ENCODE measurements around the gene TMEM72. TPM values are rescaled to one million over a fixed set of nuclear protein-coding genes. Genes with fewer than 3 reads are reported as not detected.

Gene TMEM72
- total RNA-seq, 1 experiment from 2014 or later: not detected

- Histone ChIP-seq H3K4me3 (replicated peaks in 1 of 2; ENCODE audit: low read depth in 1 of 2, low read length in 2 of 2) (no peak overlapping the region), H3K4me2 (ENCODE audit: low read length) (no peak overlapping the region), H3K9ac (ENCODE audit: low read length) (no peak overlapping the region), H3K4me1 (ENCODE audit: control insufficient read depth in 1 of 2, insufficient read depth in 2 of 2, low read length in 2 of 2) (no peaks in the 10 kb centered on the region), H3K27ac (ENCODE audit: low read depth, low read length) (no peak overlapping the region), H3K9me2 (ENCODE audit: insufficient read depth) (no peaks in the 10 kb centered on the region), H2AFZ (ENCODE audit: low read depth, low read length, poor library complexity, severe bottlenecking) (no peak overlapping the region), H3K27me3 (ENCODE audit: insufficient read depth, low read length) (peaks cover 13% of the 10 kb centered on the region; the same call in 1 of the 2 replicates), H3K36me3 (ENCODE audit: control insufficient read depth in 1 of 2, insufficient read depth in 2 of 2, low read length in 2 of 2) (no peaks in the 10 kb centered on the region), H4K20me1 (ENCODE audit: insufficient read depth) (no peaks in the 10 kb centered on the region), H3K9me3 (ENCODE audit: control insufficient read depth in 1 of 2, insufficient read depth in 1 of 2, low read depth in 1 of 2, low read length in 2 of 2) (no peaks in the 10 kb centered on the region), H3K79me2 (ENCODE audit: insufficient read depth, low read length) (no peaks in the 10 kb centered on the region)
- BruUV-seq (replicated peaks): no TSS peak
- intact Hi-C loops (cut with micrococcal nuclease): no loop called here
- no peak for ATAC-seq
- ChIA-PET POLR2A (no interaction called here), RAD21 (ENCODE audit: low non-redundant PET in 1 of 2, low total read pairs in 2 of 2, uncharacterized antibody in 2 of 2, unreplicated experiment in 2 of 2) (no interaction called here), CTCF (no interaction called here)
- TF ChIP-seq ZNF274 (IDR thresholded peaks at IDR 0.05; ENCODE audit: low read depth, low read length) (no peak), YY1 (IDR thresholded peaks at IDR 0.05; ENCODE audit: extremely low read depth, insufficient replicate concordance, low read depth, low read length) (no peak), EZH2phosphoT487 (IDR thresholded peaks at IDR 0.05; ENCODE audit: borderline replicate concordance) (no peak), EGR1 (IDR thresholded peaks at IDR 0.05; ENCODE audit: low read depth) (no peak)
- DNase-seq (ENCODE audit: low read depth, low spot score): no peak
Observed at GRCh38 chr10:44883593-44884331, 27.4 kb upstream of the TMEM72 start.

- no peaks in the 10 kb centered on the region for H3K36me3 ChIP-seq (ENCODE audit: control insufficient read depth in 1 of 2, insufficient read depth in 2 of 2, low read length in 2 of 2)
- H3K27ac ChIP-seq (ENCODE audit: low read depth, low read length): no peak overlapping the region
- RAD21 ChIA-PET (ENCODE audit: low non-redundant PET in 1 of 2, low total read pairs in 2 of 2, uncharacterized antibody in 2 of 2, unreplicated experiment in 2 of 2): no interaction called here
- no peak overlapping the region for H3K4me2 ChIP-seq (ENCODE audit: low read length)
- CTCF ChIA-PET: no interaction called here
- no peaks in the 10 kb centered on the region for H3K4me1 ChIP-seq (ENCODE audit: control insufficient read depth in 1 of 2, insufficient read depth in 2 of 2, low read length in 2 of 2)
- no peaks in the 10 kb centered on the region for H3K9me2 ChIP-seq (ENCODE audit: insufficient read depth)
- ATAC-seq (no peak), DNase-seq (ENCODE audit: low read depth, low spot score) (no peak)
- no peaks in the 10 kb centered on the region for H3K9me3 ChIP-seq (ENCODE audit: control insufficient read depth in 1 of 2, insufficient read depth in 1 of 2, low read depth in 1 of 2, low read length in 2 of 2)
- H2AFZ ChIP-seq (ENCODE audit: low read depth, low read length, poor library complexity, severe bottlenecking): no peak overlapping the region
- no peak overlapping the region for H3K4me3 ChIP-seq (replicated peaks in 1 of 2; ENCODE audit: low read depth in 1 of 2, low read length in 2 of 2)
- POLR2A ChIA-PET: no interaction called here
- intact Hi-C loops (cut with micrococcal nuclease): no loop called here
- peaks cover 13% of the 10 kb centered on the region; the same call in 1 of the 2 replicates for H3K27me3 ChIP-seq (ENCODE audit: insufficient read depth, low read length)
- TF ChIP-seq SP1 (IDR thresholded peaks at IDR 0.05; ENCODE audit: low read depth) (no peak), ATF3 (IDR thresholded peaks at IDR 0.05) (no peak), MAX (IDR thresholded peaks at IDR 0.05) (no peak), SIN3A (IDR thresholded peaks at IDR 0.05; ENCODE audit: low read depth) (no peak)
- TF ChIP-seq, protein P1, sequence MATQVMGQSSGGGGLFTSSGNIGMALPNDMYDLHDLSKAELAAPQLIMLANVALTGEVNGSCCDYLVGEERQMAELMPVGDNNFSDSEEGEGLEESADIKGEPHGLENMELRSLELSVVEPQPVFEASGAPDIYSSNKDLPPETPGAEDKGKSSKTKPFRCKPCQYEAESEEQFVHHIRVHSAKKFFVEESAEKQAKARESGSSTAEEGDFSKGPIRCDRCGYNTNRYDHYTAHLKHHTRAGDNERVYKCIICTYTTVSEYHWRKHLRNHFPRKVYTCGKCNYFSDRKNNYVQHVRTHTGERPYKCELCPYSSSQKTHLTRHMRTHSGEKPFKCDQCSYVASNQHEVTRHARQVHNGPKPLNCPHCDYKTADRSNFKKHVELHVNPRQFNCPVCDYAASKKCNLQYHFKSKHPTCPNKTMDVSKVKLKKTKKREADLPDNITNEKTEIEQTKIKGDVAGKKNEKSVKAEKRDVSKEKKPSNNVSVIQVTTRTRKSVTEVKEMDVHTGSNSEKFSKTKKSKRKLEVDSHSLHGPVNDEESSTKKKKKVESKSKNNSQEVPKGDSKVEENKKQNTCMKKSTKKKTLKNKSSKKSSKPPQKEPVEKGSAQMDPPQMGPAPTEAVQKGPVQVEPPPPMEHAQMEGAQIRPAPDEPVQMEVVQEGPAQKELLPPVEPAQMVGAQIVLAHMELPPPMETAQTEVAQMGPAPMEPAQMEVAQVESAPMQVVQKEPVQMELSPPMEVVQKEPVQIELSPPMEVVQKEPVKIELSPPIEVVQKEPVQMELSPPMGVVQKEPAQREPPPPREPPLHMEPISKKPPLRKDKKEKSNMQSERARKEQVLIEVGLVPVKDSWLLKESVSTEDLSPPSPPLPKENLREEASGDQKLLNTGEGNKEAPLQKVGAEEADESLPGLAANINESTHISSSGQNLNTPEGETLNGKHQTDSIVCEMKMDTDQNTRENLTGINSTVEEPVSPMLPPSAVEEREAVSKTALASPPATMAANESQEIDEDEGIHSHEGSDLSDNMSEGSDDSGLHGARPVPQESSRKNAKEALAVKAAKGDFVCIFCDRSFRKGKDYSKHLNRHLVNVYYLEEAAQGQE (IDR thresholded peaks at IDR 0.05; ENCODE audit: low read depth): no peak
- no peak overlapping the region for H3K9ac ChIP-seq (ENCODE audit: low read length)
- no peaks in the 10 kb centered on the region for H4K20me1 ChIP-seq (ENCODE audit: insufficient read depth)
- BruUV-seq (replicated peaks): no TSS peak
- H3K79me2 ChIP-seq (ENCODE audit: insufficient read depth, low read length): no peaks in the 10 kb centered on the region
Observed at GRCh38 chr10:44885710-44886109, 25.4 kb upstream of the TMEM72 start.

Measured in HCT116 (cell line).